Activated T-cell treated with anti-CD3 and anti-CD28 coated beads, Interleukin-2, amount 50 U/mL, for 72 hours (primary cell): ENCODE results near the gene PHOSPHO1. TPM values are rescaled to one million over a fixed set of nuclear protein-coding genes. Genes with fewer than 3 reads are reported as not detected.

Experiments used
- ATAC-seq, 2 donors: fragments of 150-1000 bp; cut with Tn5 transposase; replicated peaks in 1 of 2; 2 replicates each; pipeline ENCODE4 v1.10.0; 2021; ENCODE audit warnings: moderate library complexity in 2 of 2, mild to moderate bottlenecking in 1 of 2
- DNase-seq, 2 donors: peaks; one replicate each; pipeline ENCODE4 v3.0.0; 2021 to 2022; ENCODE audit warnings: mixed read lengths in 1 of 2
- H3K27ac Mint-ChIP-seq: one replicate; pipeline ENCODE4 v1.8.0; 2022; ENCODE audit warnings: mild to moderate bottlenecking, moderate library complexity, mixed read lengths
- H3K27me3 Mint-ChIP-seq: one replicate; pipeline ENCODE4 v1.8.0; 2022; ENCODE audit warnings: low read depth, mixed read lengths
- H3K36me3 Mint-ChIP-seq, 2 donors: one replicate each; pipeline ENCODE4 v1.8.0; 2022; ENCODE audit warnings: mixed read lengths in 2 of 2, mild to moderate bottlenecking in 1 of 2; ENCODE audit not compliant: insufficient read depth in 2 of 2
- H3K4me1 Mint-ChIP-seq: one replicate; pipeline ENCODE4 v1.8.0; 2022; ENCODE audit warnings: low read depth, mixed read lengths
- H3K4me3 Mint-ChIP-seq, 2 donors: one replicate each; pipeline ENCODE4 v1.8.0; 2022; ENCODE audit warnings: mild to moderate bottlenecking in 2 of 2, mixed read lengths in 2 of 2, moderate library complexity in 2 of 2
- H3K9me3 Mint-ChIP-seq, 2 donors: one replicate each; pipeline ENCODE4 v1.8.0; 2022; ENCODE audit warnings: mixed read lengths in 2 of 2
- total RNA-seq, 2 donors: library from RNA; stranded (reverse); gene quantifications; one replicate each; pipeline ENCODE4 v1.2.3, GENCODE V29; 2022

PHOSPHO1 gene
- total RNA-seq, 2 donors from 2014 or later: 0.29 TPM; not detected in 1

DNA sequence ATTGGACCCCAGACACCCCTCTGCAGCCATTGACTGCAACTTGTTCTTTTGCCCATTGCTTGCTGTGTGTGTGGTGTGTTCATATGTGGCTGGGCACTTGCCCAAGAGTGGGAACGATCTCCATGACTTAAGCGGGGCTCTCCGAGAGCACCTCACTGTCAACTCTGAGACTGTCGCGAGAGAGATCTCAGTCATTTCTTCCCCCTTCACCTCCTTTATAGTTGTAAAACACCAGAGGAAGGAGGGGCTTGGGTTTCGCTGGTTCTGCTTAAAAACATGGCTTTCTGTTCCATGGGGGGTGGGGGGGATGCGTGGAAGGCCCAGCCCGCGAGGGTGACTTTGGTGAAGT is 7.4 kb downstream of the PHOSPHO1 start:
- peaks cover 0 to 11% of the 10 kb centered on the region in 2 donors for H3K36me3 Mint-ChIP-seq

GRCh38 chr17:49219987-49220386 is 10.6 kb downstream of the PHOSPHO1 start:
- H3K27ac Mint-ChIP-seq: no peak overlapping the region
- ATAC-seq (no peak), DNase-seq (no peak)
- H3K4me3 Mint-ChIP-seq: peak overlapping the region in 1 of 2 donors; percentile 78
- no peaks in the 10 kb centered on the region for H3K9me3 Mint-ChIP-seq
- peaks cover 2 to 15% of the 10 kb centered on the region in 2 donors for H3K36me3 Mint-ChIP-seq
- peaks cover 70% of the 10 kb centered on the region for H3K4me1 Mint-ChIP-seq
- H3K27me3 Mint-ChIP-seq: peaks cover 6% of the 10 kb centered on the region

More for the DNA sequence above, 7.4 kb downstream of the PHOSPHO1 start:
- H3K27ac Mint-ChIP-seq: no peak overlapping the region
- peak overlapping the region; percentile 72 to 81 for H3K4me3 Mint-ChIP-seq
- peaks cover 48% of the 10 kb centered on the region for H3K4me1 Mint-ChIP-seq
- H3K27me3 Mint-ChIP-seq: peaks cover 26% of the 10 kb centered on the region
- ATAC-seq (no peak), DNase-seq (no peak)
- no peaks in the 10 kb centered on the region for H3K9me3 Mint-ChIP-seq

DNA sequence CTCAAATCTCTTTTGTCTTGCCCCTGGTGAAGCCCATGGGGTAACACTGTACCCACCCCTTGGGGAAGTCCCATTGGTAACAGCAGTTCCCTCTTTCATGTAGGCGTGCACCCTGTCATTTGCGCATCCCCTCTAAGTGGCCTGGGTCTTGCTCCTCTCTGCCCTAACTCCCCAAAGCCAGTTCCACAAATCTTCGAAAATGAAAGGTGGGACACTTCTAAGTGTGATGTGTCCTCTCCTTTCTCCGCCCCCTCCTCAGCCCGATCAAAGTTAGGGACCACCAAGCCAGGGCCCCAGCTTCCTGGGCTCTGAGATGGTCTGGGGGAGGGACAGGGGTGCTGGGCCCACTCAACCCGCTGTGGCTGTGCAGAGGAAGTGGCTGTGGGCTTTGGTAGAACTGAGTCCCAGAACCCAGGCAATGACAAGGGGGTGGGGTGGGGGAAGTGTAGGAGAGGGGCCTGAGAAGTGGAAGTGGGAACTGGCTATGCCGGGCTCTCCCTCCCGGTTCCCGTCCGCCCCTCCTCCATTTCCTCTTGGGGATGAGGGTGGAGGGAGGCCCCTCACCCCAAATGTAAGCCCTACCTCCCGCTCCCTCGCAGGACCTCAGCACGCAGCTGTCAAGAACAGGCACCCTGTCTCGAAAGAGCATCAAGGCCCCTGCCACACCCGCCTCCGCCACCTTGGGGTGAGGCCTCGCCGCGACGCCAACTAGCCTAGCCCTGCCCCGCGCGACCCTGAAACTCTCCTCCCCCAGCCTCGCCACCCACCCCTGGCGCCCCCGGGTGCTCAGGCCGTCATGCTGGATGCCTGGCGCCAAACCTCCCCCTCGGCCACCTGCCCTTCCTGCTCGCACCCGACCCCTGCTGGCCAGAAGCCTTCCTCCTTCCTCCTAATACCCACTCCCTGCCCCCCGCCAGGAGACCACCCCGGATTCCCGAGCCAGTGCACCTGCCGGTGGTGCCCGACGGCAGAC is 11.4 kb downstream of the PHOSPHO1 start:
- DNase-seq (peak; percentile 61 to 64), ATAC-seq (peak; percentile 75 to 79)
- Mint-ChIP-seq H3K9me3 (no peaks in the 10 kb centered on the region), H3K36me3 (peaks cover 2 to 15% of the 10 kb centered on the region in 2 donors), H3K4me3 (peak overlapping the region; percentile 72 to 78), H3K27ac (peak overlapping the region; percentile 20), H3K4me1 (peaks cover 73% of the 10 kb centered on the region), H3K27me3 (no peaks in the 10 kb centered on the region)

GRCh38 chr17:49217651-49218413 is 12.8 kb downstream of the PHOSPHO1 start:
- peaks cover 73% of the 10 kb centered on the region for H3K4me1 Mint-ChIP-seq
- no peaks in the 10 kb centered on the region for H3K9me3 Mint-ChIP-seq
- peak overlapping the region; percentile 72 to 78 for H3K4me3 Mint-ChIP-seq
- H3K27ac Mint-ChIP-seq: peak overlapping the region; percentile 35
- peak; percentile 66 to 74 for ATAC-seq
- H3K36me3 Mint-ChIP-seq: peaks cover 2 to 15% of the 10 kb centered on the region in 2 donors
- H3K27me3 Mint-ChIP-seq: no peaks in the 10 kb centered on the region
- peak; percentile 65 to 68 for DNase-seq

DNA sequence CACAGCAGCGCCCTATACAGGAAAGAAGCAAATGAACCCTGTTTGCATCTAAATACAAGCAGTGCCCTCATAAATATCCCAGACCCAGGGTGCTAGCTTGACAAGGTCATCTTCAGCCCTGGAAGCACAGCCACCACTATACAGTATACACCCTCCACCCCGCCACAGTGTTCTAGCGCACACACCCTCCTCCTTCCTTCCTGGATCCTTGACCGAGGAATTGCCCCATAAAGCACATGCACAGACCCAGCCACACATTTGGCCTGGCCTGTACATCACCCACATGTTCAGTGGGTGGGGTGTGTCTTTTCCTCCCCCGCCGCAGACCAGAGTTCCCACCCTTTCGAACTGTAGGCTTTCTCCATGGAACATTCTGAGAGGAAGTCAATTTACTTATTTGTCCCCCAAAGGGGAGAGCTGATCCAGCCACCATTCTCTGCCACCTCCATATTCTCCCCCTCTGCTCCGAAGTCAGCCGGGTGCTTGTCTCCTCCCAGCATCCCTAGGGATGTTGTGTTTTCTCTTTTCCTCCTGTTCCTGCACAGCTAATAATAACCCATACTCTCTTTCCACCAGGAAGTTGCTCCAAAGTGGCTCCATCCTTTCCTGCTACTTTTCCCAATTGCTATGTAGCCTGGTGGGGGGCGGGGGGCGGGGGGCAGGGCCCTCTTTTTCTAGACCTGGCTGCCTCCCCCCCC is 13.5 kb downstream of the PHOSPHO1 start:
- Mint-ChIP-seq H3K27me3 (no peaks in the 10 kb centered on the region), H3K9me3 (no peaks in the 10 kb centered on the region), H3K4me3 (peak overlapping the region; percentile 19 to 54), H3K4me1 (peaks cover 76% of the 10 kb centered on the region), H3K36me3 (peaks cover 4 to 17% of the 10 kb centered on the region in 2 donors), H3K27ac (peak overlapping the region; percentile 55)
- ATAC-seq (no peak), DNase-seq (no peak)

- H3K4me3 Mint-ChIP-seq: peak overlapping the region; percentile 68 to 76
- no peak for DNase-seq
- H3K27ac Mint-ChIP-seq: peak overlapping the region; percentile 55
- peaks cover 4 to 17% of the 10 kb centered on the region in 2 donors for H3K36me3 Mint-ChIP-seq
- H3K27me3 Mint-ChIP-seq: no peaks in the 10 kb centered on the region
- H3K9me3 Mint-ChIP-seq: no peaks in the 10 kb centered on the region
- peaks cover 79% of the 10 kb centered on the region for H3K4me1 Mint-ChIP-seq
- no peak for ATAC-seq
These were observed 14.1 kb downstream of the PHOSPHO1 start for GRCh38 chr17:49216482-49216881.

- Mint-ChIP-seq H3K27ac (peak overlapping the region; percentile 83), H3K27me3 (no peaks in the 10 kb centered on the region), H3K4me3 (peak overlapping the region; percentile 92 to 96), H3K9me3 (no peaks in the 10 kb centered on the region), H3K36me3 (peaks cover 4 to 16% of the 10 kb centered on the region in 2 donors), H3K4me1 (peaks cover 94% of the 10 kb centered on the region)
- ATAC-seq (no peak), DNase-seq (no peak)
These were observed 15.8 kb downstream of the PHOSPHO1 start for GRCh38 chr17:49214676-49215360.

- no peaks in the 10 kb centered on the region for H3K9me3 Mint-ChIP-seq
- H3K4me1 Mint-ChIP-seq: peaks cover 94% of the 10 kb centered on the region
- no peaks in the 10 kb centered on the region for H3K27me3 Mint-ChIP-seq
- H3K4me3 Mint-ChIP-seq: peak overlapping the region; percentile 92 to 96
- H3K36me3 Mint-ChIP-seq: peaks cover 4 to 14% of the 10 kb centered on the region in 2 donors
- peak overlapping the region; percentile 76 for H3K27ac Mint-ChIP-seq
- DNase-seq (no peak), ATAC-seq (no peak)
These were observed 16.7 kb downstream of the PHOSPHO1 start for GRCh38 chr17:49213847-49214246.

DNA sequence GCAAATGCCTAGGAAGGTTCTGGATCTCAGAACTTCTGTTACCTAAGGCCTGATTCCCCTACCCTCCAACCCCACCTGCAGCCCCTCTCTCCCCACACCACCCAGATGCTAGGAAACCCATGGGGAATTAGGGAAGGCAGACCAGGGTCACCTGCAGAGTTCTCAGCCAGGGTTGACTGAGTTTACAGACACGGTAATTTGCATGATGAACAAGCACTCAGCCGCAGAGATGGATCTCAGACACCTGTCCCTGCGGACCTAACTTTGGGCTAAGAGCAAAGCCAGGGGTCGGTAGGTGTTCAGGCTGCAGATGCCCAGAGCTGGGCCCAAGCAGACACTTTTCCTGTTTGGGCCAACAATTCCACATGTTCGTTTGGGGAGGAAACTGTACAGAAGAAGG is 17.2 kb downstream of the PHOSPHO1 start:
- Mint-ChIP-seq H3K9me3 (no peaks in the 10 kb centered on the region), H3K27me3 (no peaks in the 10 kb centered on the region), H3K4me3 (peak overlapping the region; percentile 92 to 96), H3K36me3 (peaks cover 4 to 10% of the 10 kb centered on the region in 2 donors), H3K27ac (peak overlapping the region; percentile 76), H3K4me1 (peaks cover 93% of the 10 kb centered on the region)
- DNase-seq (no peak), ATAC-seq (no peak)

- no peaks in the 10 kb centered on the region for H3K27me3 Mint-ChIP-seq
- H3K4me3 Mint-ChIP-seq: peak within 1 kb of the TSS; percentile 92 to 96
- peak within 1 kb of the TSS; percentile 93 for H3K27ac Mint-ChIP-seq
- peaks cover 3 to 11% of the 10 kb centered on the region in 2 donors for H3K36me3 Mint-ChIP-seq
- DNase-seq (peak; percentile 79), ATAC-seq (peak; percentile 93 to 94)
- H3K9me3 Mint-ChIP-seq: no peaks in the 10 kb centered on the region
- H3K4me1 Mint-ChIP-seq: peaks cover 65% of the 10 kb centered on the region
These were observed 20.2 kb downstream of the PHOSPHO1 start, which contains the start of the genes ABI3 and GNGT2 for GRCh38 chr17:49210158-49211029. Gene ABI3 (plus strand): TSS chr17:49210707. CDS start chr17:49210725, 18 bp downstream. Gene GNGT2 (minus strand): TSS chr17:49210574. CDS start chr17:49207422, 3,152 bp downstream.

GRCh38 chr17:49209061-49209571 is 21.5 kb downstream of the PHOSPHO1 start:
- H3K9me3 Mint-ChIP-seq: no peaks in the 10 kb centered on the region
- peaks cover 5 to 11% of the 10 kb centered on the region in 2 donors for H3K36me3 Mint-ChIP-seq
- H3K4me3 Mint-ChIP-seq: peak overlapping the region; percentile 92 to 96
- peaks cover 52% of the 10 kb centered on the region for H3K4me1 Mint-ChIP-seq
- H3K27ac Mint-ChIP-seq: peak overlapping the region; percentile 93
- ATAC-seq (peak; percentile 8 to 20), DNase-seq (peak in 1 of 2 donors; percentile 20)
- no peaks in the 10 kb centered on the region for H3K27me3 Mint-ChIP-seq
